Ovary (tissue), 9 donors: Measurements from ENCODE around the gene MYOZ3. TPM values are rescaled to one million over a fixed set of nuclear protein-coding genes. Genes with fewer than 3 reads are reported as not detected.

Source experiments
- DNase-seq, 5 donors: peaks; one replicate each; pipeline ENCODE4 v3.0.0-alpha.2; 2019 to 2020
- H3K27ac ChIP-seq, 2 donors: fragments of 200-600 bp; one replicate each; pipeline versions ENCODE4 v1.5.1 to v1.8.0; 2019 to 2022
- H3K27me3 ChIP-seq: fragments of 200-600 bp; one replicate; pipeline ENCODE4 v1.8.0; 2022
- H3K36me3 ChIP-seq: fragments of 200-600 bp; sonication (generic); one replicate; pipeline ENCODE4 v1.5.1; 2019
- H3K4me1 ChIP-seq: one replicate; pipeline ENCODE4 v1.8.1; 2013; ENCODE audit warnings: mild to moderate bottlenecking, moderate library complexity; ENCODE audit not compliant: insufficient read depth
- H3K4me3 ChIP-seq: fragments of 200-600 bp; sonication (generic); one replicate; pipeline ENCODE4 v1.5.1; 2017
- H3K9me3 ChIP-seq, 2 donors: fragments of 200-600 bp in 1 of 2; sonication (generic) in 1 of 2; one replicate each; pipeline versions ENCODE4 v1.5.1 to v1.8.1; 2013 to 2019; ENCODE audit warnings: mild to moderate bottlenecking in 1 of 2, moderate library complexity in 1 of 2
- CTCF ChIP-seq, 3 donors: fragments of 450-650 bp in 2 of 3; fragments of 200-600 bp in 1 of 3; IDR thresholded peaks; one replicate each; pipeline versions ENCODE4 v1.5.1 to v1.8.0; 2016 to 2022; ENCODE audit warnings: antibody characterized with exemption in 3 of 3, mild to moderate bottlenecking in 1 of 3
- EP300 ChIP-seq: sonication (generic); formaldehyde crosslinking; IDR thresholded peaks from one replicate; pipeline ENCODE4 v1.6.1; 2017; ENCODE audit warnings: antibody characterized with exemption
- POLR2A ChIP-seq: fragments of 450-650 bp; IDR thresholded peaks from one replicate; pipeline ENCODE4 v1.6.1; 2017; ENCODE audit warnings: antibody characterized with exemption, mild to moderate bottlenecking, moderate library complexity
- WGBS, 3 donors: extraction: QIAGEN DNeasy Blood & Tissue Kit in 1 of 3; methylation state at CpG; one replicate each; pipeline versions ENCODE4 v1.1.5 to v1.1.7; 2013 to 2017; 5-methylcytosine and 5-hydroxymethylcytosine counted together
- intact Hi-C, 4 donors: fragments of 100-400 bp; cut with DNase I; formaldehyde crosslinking; loops; one replicate each; pipeline versions ENCODE4 v1.11.0 to v1.15.1; 2022 to 2023
- polyA plus RNA-seq, 2 donors: library from polyadenylated mRNA; stranded (reverse); fragments of 200-250 nt in 1 of 2; fragments of 350-450 nt in 1 of 2; fragmentation: Illumina TruSeq in 1 of 2; extraction: RNeasy Lipid Tissue Mini Kit (QIAGEN cat#74804) in 1 of 2; gene quantifications; one replicate each; pipeline ENCODE4 v1.2.3, GENCODE V29; 2013 to 2014
- total RNA-seq, 7 donors: library from RNA; depleted of rRNA in 2 of 7; stranded (reverse); fragments of >200 nt in 2 of 7; fragmentation: NEBNext Ultra II Directional in 3 of 7; extraction: Animal tissue kit (Norgen Biotek cat#: 25700) in 3 of 7; gene quantifications; one replicate each; pipeline versions ENCODE4 v1.1.0 to v1.2.4, GENCODE V29; 2016 to 2023
- donor health status: DM: no; HTN: no; CAD: no; lungs with moderate emphysema.
- donor health status: DM: no; HTN: no; CAD: no.
- donor health status: Bipolar disorder and iron deficiency.
- donor health status: DM: yes; HTN: yes; CAD: no.
- donor health status: DM: no; HTN: no; CAD: no.
- donor health status: DM: yes; HTN: yes; CAD: no.

The MYOZ3 gene
- total and polyA plus RNA-seq, 9 donors = 0.36 to 2.7 (median 1.6) TPM

GRCh38 chr5:150625164-150625535, 35.9 kb upstream of the MYOZ3 start:
- 2 to 4% (median 4%) methylated on average over 18 to 19 of the region's 19 CpGs for WGBS, 3 donors
- TF ChIP-seq POLR2A = no peak
- TF ChIP-seq CTCF (IDR thresholded peaks at IDR 0.05) = no peak
- no peak for TF ChIP-seq EP300
- Histone ChIP-seq H3K4me1 (peaks cover 25% of the 10 kb centered on the region), H3K4me3 (peak overlapping the region; percentile 46), H3K36me3 (no peaks in the 10 kb centered on the region), H3K9me3 (no peaks in the 10 kb centered on the region), H3K27ac (peak overlapping the region; percentile 76 to 80), H3K27me3 (no peaks in the 10 kb centered on the region)
- intact Hi-C loops = no loop called here
- DNase-seq = peak; percentile 64 to 77 (median 73)

GRCh38 chr5:150625831-150626746, 35.0 kb upstream of the MYOZ3 start:
- intact Hi-C loops = no loop called here
- 38 to 45% (median 41%) methylated on average over 10 of the region's 10 CpGs for WGBS, 3 donors

GRCh38 chr5:150626853-150627276, 34.2 kb upstream of the MYOZ3 start:
- TF ChIP-seq EP300 (no peak), POLR2A (no peak), CTCF (IDR thresholded peaks at IDR 0.05) (no peak)
- Histone ChIP-seq H3K27ac (peak overlapping the region; percentile 76 to 80), H3K4me3 (no peak overlapping the region), H3K4me1 (peaks cover 25% of the 10 kb centered on the region), H3K27me3 (no peaks in the 10 kb centered on the region), H3K36me3 (no peaks in the 10 kb centered on the region), H3K9me3 (no peaks in the 10 kb centered on the region)
- WGBS, 3 donors = 37 to 54% (median 49%) methylated on average over 5 of the region's 5 CpGs
- intact Hi-C loops = no loop called here
- DNase-seq = peak in 2 of 5 donors; percentile 50 to 57

More at GRCh38 chr5:150625831-150626746, 35.0 kb upstream of the MYOZ3 start:
- H3K4me1 ChIP-seq = peaks cover 25% of the 10 kb centered on the region
- peak in 1 of 5 donors; percentile 50 for DNase-seq
- no peaks in the 10 kb centered on the region for H3K9me3 ChIP-seq
- H3K4me3 ChIP-seq = peak overlapping the region; percentile 46
- no peaks in the 10 kb centered on the region for H3K36me3 ChIP-seq
- no peaks in the 10 kb centered on the region for H3K27me3 ChIP-seq
- TF ChIP-seq POLR2A (no peak), EP300 (no peak), CTCF (IDR thresholded peaks at IDR 0.05) (no peak)
- peak overlapping the region; percentile 76 to 80 for H3K27ac ChIP-seq

- peak overlapping the region in 1 of 2 donors; percentile 80 for H3K27ac ChIP-seq
- H3K9me3 ChIP-seq = no peaks in the 10 kb centered on the region
- no peak overlapping the region for H3K4me3 ChIP-seq
- H3K36me3 ChIP-seq = no peaks in the 10 kb centered on the region
- TF ChIP-seq CTCF (IDR thresholded peaks at IDR 0.05) (no peak), EP300 (no peak), POLR2A (no peak)
- H3K27me3 ChIP-seq = no peaks in the 10 kb centered on the region
- WGBS, 3 donors = 24 to 34% (median 28%) methylated on average over 5 of the region's 5 CpGs
- intact Hi-C loops = no loop called here
- H3K4me1 ChIP-seq = peaks cover 25% of the 10 kb centered on the region
- no peak for DNase-seq
Observed at GRCh38 chr5:150627731-150628545, 33.1 kb upstream of the MYOZ3 start.
